Body of pancreas (tissue), 4 donors: ENCODE measurements around the gene LIX1L. TPM values are rescaled to one million over a fixed set of nuclear protein-coding genes. Genes with fewer than 3 reads are reported as not detected.

ENCODE experiments used
- ATAC-seq: fragments of 150-250 bp; one replicate; pipeline ENCODE4 v1.9.1; 2016
- DNase-seq, 4 donors: peaks; one replicate each; pipeline ENCODE4 v3.0.0-alpha.2; 2019
- H3K27ac ChIP-seq, 4 donors: fragments of 200-600 bp; sonication (generic); 1 replicate in 3 of 4; 2 replicates in 1 of 4; pipeline versions ENCODE4 v1.5.1 to v1.6.1; 2016 to 2019; ENCODE audit warnings: mild to moderate bottlenecking in 1 of 4, mixed read lengths in 1 of 4, moderate library complexity in 1 of 4
- H3K27me3 ChIP-seq, 2 donors: fragments of 200-600 bp; sonication (generic); one replicate each; pipeline ENCODE4 v1.6.0; 2016; ENCODE audit warnings: mild to moderate bottlenecking in 1 of 2
- H3K36me3 ChIP-seq, 2 donors: fragments of 200-600 bp; sonication (generic); replicated peaks in 1 of 2; 2 replicates each; pipeline ENCODE4 v1.5.1; 2016; ENCODE audit warnings: low read depth in 2 of 2; ENCODE audit not compliant: insufficient read depth in 1 of 2
- H3K4me1 ChIP-seq: fragments of 200-600 bp; sonication (generic); one replicate; pipeline ENCODE4 v1.6.0; 2016
- H3K4me3 ChIP-seq, 2 donors: fragments of 200-600 bp; sonication (generic); 1 replicate in 1 of 2; 2 replicates in 1 of 2; pipeline ENCODE4 v1.5.1; 2016 to 2019
- H3K9me3 ChIP-seq, 3 donors: fragments of 200-600 bp; sonication (generic); 1 replicate in 2 of 3; 2 replicates in 1 of 3; pipeline ENCODE4 v1.5.1; 2016
- CTCF ChIP-seq, 7 experiments: fragments of 450-650 bp in 4 of 7; fragments of 200-600 bp in 3 of 7; sonication (generic) in 3 of 7; IDR thresholded peaks; one replicate each; pipeline ENCODE4 v1.5.1; 2016 to 2019; ENCODE audit warnings: antibody characterized with exemption in 7 of 7
- POLR2A ChIP-seq, 3 donors: fragments of 450-650 bp; IDR thresholded peaks; one replicate each; pipeline ENCODE4 v1.6.1; 2016; ENCODE audit warnings: antibody characterized with exemption in 3 of 3, mild to moderate bottlenecking in 2 of 3
- WGBS, 2 donors: methylation state at CpG; one replicate each; pipeline ENCODE4 v1.1.5; 2017; 5-methylcytosine and 5-hydroxymethylcytosine counted together
- intact Hi-C: fragments of 100-400 bp; cut with DNase I; formaldehyde crosslinking; loops from one replicate; pipeline ENCODE4 v1.15.1; 2023
- total RNA-seq, 2 donors: library from RNA; depleted of rRNA; stranded (reverse); fragments of >200 nt; gene quantifications; one replicate each; pipeline ENCODE4 v1.1.0, GENCODE V29; 2016

Gene LIX1L
- total RNA-seq, 2 donors from 2014 or later, result 8.3 to 16.5 TPM

- TF ChIP-seq POLR2A (IDR thresholded peaks at IDR 0.05) (peak; percentile 17 to 66 (median 47)), CTCF (IDR thresholded peaks at IDR 0.05) (no peak)
- ATAC-seq (no peak), DNase-seq (peak in 1 of 4 donors; percentile 50)
- intact Hi-C loops, result no loop called here
- H3K36me3 ChIP-seq, result peaks cover 10 to 18% of the 10 kb centered on the region in 2 donors
- peak overlapping the region; percentile 28 to 98 (median 95) for H3K27ac ChIP-seq
- H3K9me3 ChIP-seq, result no peaks in the 10 kb centered on the region
- no peak overlapping the region for H3K4me3 ChIP-seq
- no peaks in the 10 kb centered on the region for H3K27me3 ChIP-seq
- peaks cover 51% of the 10 kb centered on the region for H3K4me1 ChIP-seq
- WGBS, 2 donors, result 47 to 61% methylated on average over 10 of the region's 10 CpGs
These were observed 34.1 kb upstream of the LIX1L start for GRCh38 chr1:145991735-145992412.

- intact Hi-C loops, result no loop called here
- Histone ChIP-seq H3K27me3 (no peaks in the 10 kb centered on the region), H3K27ac (peak overlapping the region; percentile 47 to 98 (median 95)), H3K4me3 (no peak overlapping the region), H3K9me3 (no peaks in the 10 kb centered on the region), H3K36me3 (peaks cover 10 to 18% of the 10 kb centered on the region in 2 donors), H3K4me1 (peaks cover 66% of the 10 kb centered on the region)
- peak in 1 of 7 experiments; percentile 1 for TF ChIP-seq CTCF (IDR thresholded peaks at IDR 0.05)
- TF ChIP-seq POLR2A (IDR thresholded peaks at IDR 0.05), result peak in 2 of 3 donors; percentile 21 to 38
- 53 to 55% methylated on average over 7 of the region's 7 CpGs for WGBS, 2 donors
- DNase-seq (peak in 3 of 4 donors; percentile 46 to 61 (median 57)), ATAC-seq (peak; percentile 32)
These were observed 32.5 kb upstream of the LIX1L start for GRCh38 chr1:145990249-145990855.

- no peak for TF ChIP-seq POLR2A (IDR thresholded peaks at IDR 0.05)
- no peak for TF ChIP-seq CTCF (IDR thresholded peaks at IDR 0.05)
- Histone ChIP-seq H3K27ac (peak overlapping the region in 2 of 4 donors; percentile 40 to 98), H3K4me3 (no peak overlapping the region), H3K36me3 (peaks cover 4 to 11% of the 10 kb centered on the region in 2 donors), H3K9me3 (no peaks in the 10 kb centered on the region), H3K4me1 (peaks cover 81% of the 10 kb centered on the region), H3K27me3 (no peaks in the 10 kb centered on the region)
- DNase-seq (no peak), ATAC-seq (no peak)
- 68 to 69% methylated on average over 5 of the region's 5 CpGs for WGBS, 2 donors
- intact Hi-C loops, result no loop called here
These were observed 31.0 kb upstream of the LIX1L start for GRCh38 chr1:145988773-145989172.

GRCh38 chr1:145987926-145988325, 30.1 kb upstream of the LIX1L start:
- DNase-seq (no peak), ATAC-seq (no peak)
- no peaks in the 10 kb centered on the region for H3K27me3 ChIP-seq
- H3K36me3 ChIP-seq, result peaks cover 0 to 5% of the 10 kb centered on the region in 2 donors
- intact Hi-C loops, result no loop called here
- no peak overlapping the region for H3K4me3 ChIP-seq
- 83 to 100% methylated on average over 1 of the region's 1 CpG for WGBS, 2 donors
- H3K4me1 ChIP-seq, result peaks cover 82% of the 10 kb centered on the region
- H3K9me3 ChIP-seq, result no peaks in the 10 kb centered on the region
- TF ChIP-seq POLR2A (IDR thresholded peaks at IDR 0.05), result no peak
- peak overlapping the region in 2 of 4 donors; percentile 16 to 98 for H3K27ac ChIP-seq

GRCh38 chr1:145986551-145986950, 28.7 kb upstream of the LIX1L start:
- no peak overlapping the region for H3K4me3 ChIP-seq
- ATAC-seq, result no peak
- no peaks in the 10 kb centered on the region for H3K36me3 ChIP-seq
- intact Hi-C loops, result no loop called here
- DNase-seq, result no peak
- WGBS, 2 donors, result 94 to 97% methylated on average over 6 of the region's 6 CpGs
- no peaks in the 10 kb centered on the region for H3K9me3 ChIP-seq
- peaks cover 82% of the 10 kb centered on the region for H3K4me1 ChIP-seq
- peak overlapping the region; percentile 20 to 79 (median 75) for H3K27ac ChIP-seq
- H3K27me3 ChIP-seq, result no peaks in the 10 kb centered on the region
- TF ChIP-seq CTCF (IDR thresholded peaks at IDR 0.05) (no peak), POLR2A (IDR thresholded peaks at IDR 0.05) (no peak)
